ENCODE measurements around the gene DACH2.

The DACH2 gene

DNA sequence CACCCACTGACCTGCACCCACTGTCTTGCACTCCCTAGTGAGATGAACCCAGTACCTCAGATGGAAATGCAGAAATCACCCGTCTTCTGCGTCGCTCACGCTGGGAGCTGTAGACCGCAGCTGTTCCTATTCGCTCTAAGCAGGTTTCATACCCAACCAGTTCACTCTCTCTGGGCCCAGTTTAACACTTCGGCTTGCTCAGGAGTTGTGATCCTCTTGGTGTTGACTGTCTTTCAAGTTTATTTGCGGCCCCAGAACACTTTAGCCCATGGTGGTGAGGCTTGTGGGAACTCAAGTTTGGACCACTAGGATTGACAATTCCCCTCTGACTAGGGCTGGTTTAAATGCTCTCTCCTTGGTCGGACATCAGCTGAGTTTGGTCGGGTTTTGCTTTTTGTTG is 147.0 kb downstream of the DACH2 start:
- in situ Hi-C loops (cut with HindIII; ENCODE audit: low sequenced_read_pairs) = no loop called here

DNA sequence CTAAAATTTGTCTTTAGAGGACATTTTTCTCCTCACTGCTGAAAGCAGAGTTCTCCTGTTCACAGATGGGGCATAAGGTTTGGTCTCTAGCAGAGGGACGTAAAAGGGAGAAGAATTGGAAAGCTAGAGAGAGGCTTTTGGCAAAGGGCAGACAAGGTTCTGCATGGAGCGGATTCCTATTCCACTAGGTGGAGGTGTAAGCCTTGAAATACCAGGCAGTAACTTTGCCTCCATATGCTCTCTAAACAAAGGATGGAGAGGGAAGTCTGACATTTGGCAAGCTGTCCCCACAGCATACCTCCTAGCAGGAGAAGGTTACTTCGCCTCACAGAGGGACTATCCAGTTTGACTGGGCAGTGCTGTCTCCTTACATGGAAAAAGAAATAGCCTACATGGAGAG is 174.7 kb downstream of the DACH2 start:
- in situ Hi-C loops (cut with HindIII; ENCODE audit: low sequenced_read_pairs) = no loop called here

GRCh38 chrX:86329174-86329573 is 180.9 kb downstream of the DACH2 start:
- in situ Hi-C loops (cut with HindIII; ENCODE audit: low sequenced_read_pairs) = no loop called here

- in situ Hi-C loops (cut with HindIII; ENCODE audit: low sequenced_read_pairs) = no loop called here
These were observed 200.4 kb downstream of the DACH2 start for GRCh38 chrX:86348669-86349068.

GRCh38 chrX:86349115-86349514 is 200.9 kb downstream of the DACH2 start:
- in situ Hi-C loops (cut with HindIII; ENCODE audit: low sequenced_read_pairs) = no loop called here

GRCh38 chrX:86369847-86370630 is 221.8 kb downstream of the DACH2 start:
- in situ Hi-C loops (cut with HindIII; ENCODE audit: low sequenced_read_pairs) = no loop called here

- in situ Hi-C loops (cut with HindIII; ENCODE audit: low sequenced_read_pairs) = no loop called here
These were observed 222.7 kb downstream of the DACH2 start for GRCh38 chrX:86370927-86371326.

- in situ Hi-C loops (cut with HindIII; ENCODE audit: low sequenced_read_pairs) = no loop called here
These were observed 231.0 kb downstream of the DACH2 start for GRCh38 chrX:86379209-86379608.

- in situ Hi-C loops (cut with HindIII; ENCODE audit: low sequenced_read_pairs) = no loop called here
These were observed 235.7 kb downstream of the DACH2 start for GRCh38 chrX:86383681-86384540.

DNA sequence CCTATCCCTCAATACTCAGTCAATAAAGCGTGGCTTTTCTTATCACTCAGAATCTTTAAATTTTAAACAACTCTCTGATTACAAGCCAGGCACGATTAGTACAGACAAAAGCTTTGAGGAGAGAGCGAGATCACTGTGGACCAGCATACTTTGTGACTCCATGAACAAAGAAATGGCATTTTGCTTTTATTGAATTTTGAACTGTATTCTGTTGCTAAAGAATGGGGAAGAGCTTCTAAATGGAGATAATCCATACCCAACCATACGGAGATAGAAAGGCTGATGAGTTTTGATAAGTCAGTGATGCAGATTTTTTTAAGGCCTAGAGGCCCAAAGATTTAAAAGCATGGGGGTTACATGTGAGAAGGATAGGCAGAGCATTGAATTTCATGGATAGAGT is 259.1 kb downstream of the DACH2 start:
- in situ Hi-C loops (cut with HindIII; ENCODE audit: low sequenced_read_pairs) = no loop called here

DNA sequence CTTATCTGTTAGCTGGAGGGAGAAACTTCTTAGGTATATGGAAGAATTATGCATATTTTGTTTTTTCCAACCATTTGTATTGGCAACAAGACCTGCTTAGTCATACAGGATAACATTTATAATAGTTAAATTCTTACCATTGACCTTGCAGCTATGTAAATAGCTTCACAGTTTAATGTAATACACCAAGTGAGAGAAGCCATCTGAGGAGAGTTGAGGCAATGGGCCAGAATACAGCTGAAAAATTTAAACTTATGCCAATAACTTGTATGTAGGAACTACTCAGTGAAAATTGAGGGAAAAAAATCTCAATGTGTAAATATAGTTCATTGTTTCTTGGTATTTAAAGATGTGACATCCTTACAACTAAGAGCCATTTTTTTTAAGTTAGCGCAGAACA is 273.5 kb downstream of the DACH2 start:
- in situ Hi-C loops (cut with HindIII; ENCODE audit: low sequenced_read_pairs) = no loop called here

DNA sequence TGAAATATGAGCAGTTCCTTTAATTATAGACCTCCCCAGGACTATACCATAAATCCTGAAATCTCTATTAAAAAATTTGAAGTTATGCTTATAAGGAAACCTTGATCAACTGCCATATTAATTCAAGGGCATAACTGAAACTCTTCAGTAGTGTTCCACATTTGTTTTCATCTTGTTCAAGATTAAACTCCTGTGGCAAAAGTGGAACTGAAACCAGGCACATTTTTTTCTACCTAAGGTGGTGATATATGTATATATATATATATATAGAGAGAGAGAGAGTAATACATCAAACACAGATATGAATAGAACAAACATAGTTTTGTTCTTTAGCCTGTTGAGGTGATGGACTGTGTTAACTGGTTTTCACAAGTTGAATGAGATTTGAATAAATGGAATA is 287.9 kb downstream of the DACH2 start:
- in situ Hi-C loops (cut with HindIII; ENCODE audit: low sequenced_read_pairs) = no loop called here

DNA sequence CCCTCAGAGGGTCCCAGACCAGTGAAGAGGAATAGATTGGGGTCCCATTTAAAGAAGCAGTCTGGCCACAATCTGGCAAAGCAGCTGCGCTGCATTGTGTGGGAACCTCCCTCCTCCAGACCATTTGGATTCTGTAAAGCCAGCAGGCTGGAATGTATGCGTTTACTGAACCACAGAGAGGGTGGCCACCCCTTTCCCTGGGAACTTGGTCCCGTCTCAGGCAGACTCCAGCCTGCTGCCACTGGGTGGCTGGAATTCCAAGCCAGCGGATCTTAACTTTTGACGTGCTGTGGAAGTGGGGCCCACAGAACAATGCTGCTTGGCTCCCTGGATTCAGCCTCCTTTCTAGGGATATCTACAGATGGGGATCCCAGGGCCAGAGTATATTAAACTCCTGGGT is 307.2 kb downstream of the DACH2 start:
- in situ Hi-C loops (cut with HindIII; ENCODE audit: low sequenced_read_pairs) = no loop called here

DNA sequence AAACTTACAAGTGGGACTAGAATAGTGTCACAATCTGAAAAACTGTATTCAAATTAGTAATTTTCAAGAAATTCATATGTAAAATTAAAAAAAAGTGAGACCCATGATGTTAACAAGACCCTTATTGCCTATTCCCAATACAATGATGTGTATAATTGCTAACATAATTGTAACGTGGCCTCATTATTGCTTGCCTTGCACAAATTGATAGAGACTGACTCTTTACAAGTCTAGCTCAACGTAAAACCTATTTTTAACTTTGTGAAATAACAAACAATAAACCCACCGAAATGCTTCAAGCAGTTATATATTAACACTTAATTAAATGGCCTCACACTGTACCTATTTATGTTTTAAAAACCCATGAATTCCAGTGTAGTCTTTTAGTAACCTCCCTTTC is 312.5 kb downstream of the DACH2 start:
- in situ Hi-C loops (cut with HindIII; ENCODE audit: low sequenced_read_pairs) = no loop called here

- in situ Hi-C loops (cut with HindIII; ENCODE audit: low sequenced_read_pairs) = no loop called here
These were observed 356.0 kb downstream of the DACH2 start for GRCh38 chrX:86504297-86504696.

DNA sequence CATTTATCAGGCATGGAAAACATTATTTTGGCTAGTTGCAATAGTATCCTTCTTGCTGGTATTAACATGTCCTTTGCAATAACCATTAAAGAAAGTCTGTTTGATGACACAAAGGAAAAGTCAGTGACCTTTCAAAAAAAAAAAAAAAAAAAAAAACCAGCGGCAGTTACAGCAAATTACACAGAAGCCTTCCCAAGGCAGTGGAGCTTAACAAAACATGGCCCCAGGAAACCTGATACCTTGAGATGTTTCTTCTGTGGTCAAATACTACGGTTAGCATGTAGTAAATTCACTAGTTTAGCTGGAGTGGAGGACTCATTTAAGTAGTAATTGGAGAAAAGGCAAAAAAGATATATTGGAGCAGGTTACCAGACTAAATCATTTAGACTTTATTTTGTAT is 359.1 kb downstream of the DACH2 start:
- in situ Hi-C loops (cut with HindIII; ENCODE audit: low sequenced_read_pairs) = no loop called here

GRCh38 chrX:86579777-86580176 is 431.5 kb downstream of the DACH2 start:
- in situ Hi-C loops (cut with HindIII; ENCODE audit: low sequenced_read_pairs) = no loop called here

- in situ Hi-C loops (cut with HindIII; ENCODE audit: low sequenced_read_pairs) = no loop called here
These were observed 456.4 kb downstream of the DACH2 start for GRCh38 chrX:86604607-86605006.

DNA sequence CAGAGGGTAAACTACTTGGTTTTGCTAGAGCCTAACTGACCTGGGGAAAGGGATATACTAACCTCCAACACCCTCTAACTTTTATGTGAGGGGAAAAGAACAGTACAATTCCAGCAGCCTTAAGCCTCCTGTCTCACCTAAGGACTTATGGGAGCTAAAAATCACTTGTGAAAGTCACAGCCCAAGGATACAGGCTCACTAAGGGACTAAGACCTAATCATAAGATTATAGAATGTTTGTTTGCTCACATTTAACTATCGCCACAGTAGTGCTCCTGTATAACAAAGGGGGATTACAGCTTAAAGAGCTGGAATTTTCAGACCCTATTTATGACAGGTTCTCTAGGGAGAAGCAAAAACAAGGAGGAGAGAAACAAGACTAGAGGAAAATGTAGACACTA is 548.7 kb downstream of the DACH2 start:
- in situ Hi-C loops (cut with HindIII; ENCODE audit: low sequenced_read_pairs) = no loop called here

DNA sequence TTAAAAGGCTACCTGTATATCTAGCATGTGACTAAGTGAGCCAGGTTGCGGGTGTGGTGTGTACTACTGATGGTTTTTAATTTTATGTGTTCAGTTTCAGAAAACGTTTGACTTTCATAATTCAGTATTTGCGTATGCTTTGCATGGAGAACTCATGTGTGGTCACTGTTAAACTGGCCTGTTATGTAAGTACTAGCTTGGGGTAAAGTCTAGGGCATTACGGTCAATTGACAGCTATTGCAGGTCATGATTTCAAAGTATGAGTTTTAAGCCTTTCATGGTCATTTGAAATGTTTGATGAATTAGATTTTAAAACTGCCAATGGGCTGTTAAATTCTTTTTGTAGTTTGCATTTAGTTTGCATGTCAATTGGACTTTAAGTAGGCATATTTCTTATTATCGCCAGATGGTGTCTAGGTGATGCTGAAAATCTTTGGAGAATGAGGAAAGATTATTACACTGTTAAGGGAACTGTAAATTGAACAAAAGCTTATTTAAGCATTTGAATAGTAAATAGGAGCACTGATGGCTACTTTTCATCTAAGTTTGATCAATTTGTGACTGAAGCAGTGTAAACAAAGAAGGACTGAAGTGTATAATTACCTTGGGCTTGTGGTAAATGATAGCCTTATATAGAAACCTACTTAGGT is 563.4 kb downstream of the DACH2 start:
- in situ Hi-C loops (cut with HindIII; ENCODE audit: low sequenced_read_pairs) = no loop called here

DNA sequence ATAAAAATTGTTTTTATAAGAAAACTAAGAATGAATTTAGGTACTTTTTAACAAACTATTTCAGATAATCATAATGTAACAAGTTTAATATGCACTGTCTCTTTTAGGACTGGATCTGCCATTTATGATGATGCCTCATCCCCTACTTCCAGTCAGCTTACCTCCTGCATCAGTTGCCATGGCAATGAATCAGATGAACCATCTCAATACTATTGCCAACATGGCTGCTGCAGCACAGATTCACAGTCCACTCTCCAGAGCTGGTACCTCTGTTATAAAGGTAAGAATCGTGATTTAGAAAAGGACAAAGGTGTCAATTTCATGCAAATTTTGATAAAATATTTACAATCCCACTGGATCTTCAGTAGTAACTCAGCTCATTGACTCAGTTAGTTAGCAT is 566.2 kb downstream of the DACH2 start:
- in situ Hi-C loops (cut with HindIII; ENCODE audit: low sequenced_read_pairs) = no loop called here

DNA sequence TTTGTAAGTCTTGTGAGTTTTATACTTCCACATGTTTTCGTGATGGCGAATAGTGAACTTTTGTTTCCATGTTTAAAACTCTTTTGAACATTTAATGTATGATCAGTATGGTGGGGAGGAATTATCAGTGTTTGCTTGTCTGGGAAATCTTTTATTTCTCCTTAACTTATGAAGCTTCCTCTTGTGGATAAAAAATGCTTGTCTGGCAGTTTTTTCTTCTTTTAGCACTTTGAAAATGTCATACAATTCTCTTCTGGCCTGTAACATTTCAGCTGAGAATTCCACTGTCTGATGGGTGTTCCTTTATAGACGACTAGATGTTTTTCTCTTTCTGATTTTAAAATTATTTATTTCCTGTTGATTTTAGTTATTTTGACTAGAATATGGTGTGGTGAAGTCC is 576.0 kb downstream of the DACH2 start:
- in situ Hi-C loops (cut with HindIII; ENCODE audit: low sequenced_read_pairs) = no loop called here
